Measurements from ENCODE around the gene PACSIN1. TPM values are rescaled to one million over a fixed set of nuclear protein-coding genes. Genes with fewer than 3 reads are reported as not detected.

Gene PACSIN1
- total RNA-seq, 2 donors from 2014 or later: 0.97 TPM; not detected in 1

- peak; percentile 91 to 95 for DNase-seq (ENCODE audit: low spot score in 2 of 2)
Observed at GRCh38 chr6:34526992-34527728, 61.3 kb downstream of the PACSIN1 start.

GRCh38 chr6:34527751-34528670 is 62.1 kb downstream of the PACSIN1 start:
- ATAC-seq (no peak), DNase-seq (ENCODE audit: low spot score in 2 of 2) (no peak)
- no peak overlapping the region for H3K27ac Mint-ChIP-seq
- H3K9me3 Mint-ChIP-seq: no peaks in the 10 kb centered on the region
- no peaks in the 10 kb centered on the region for H3K36me3 Mint-ChIP-seq

More at GRCh38 chr6:34526992-34527728, 61.3 kb downstream of the PACSIN1 start:
- peak; percentile 96 to 98 for ATAC-seq
- no peak overlapping the region for H3K27ac Mint-ChIP-seq
- no peaks in the 10 kb centered on the region for H3K36me3 Mint-ChIP-seq
- H3K9me3 Mint-ChIP-seq: no peaks in the 10 kb centered on the region

GRCh38 chr6:34528996-34529664 is 63.3 kb downstream of the PACSIN1 start:
- DNase-seq (ENCODE audit: low spot score in 2 of 2): no peak
- Mint-ChIP-seq H3K9me3 (no peaks in the 10 kb centered on the region), H3K36me3 (no peaks in the 10 kb centered on the region), H3K27ac (peak overlapping the region in 1 of 2 donors; percentile 22)
- no peak for ATAC-seq

GRCh38 chr6:34529665-34530327 is 63.9 kb downstream of the PACSIN1 start:
- Mint-ChIP-seq H3K27ac (no peak overlapping the region), H3K9me3 (no peaks in the 10 kb centered on the region), H3K36me3 (no peaks in the 10 kb centered on the region)
- DNase-seq (ENCODE audit: low spot score in 2 of 2): no peak
- ATAC-seq: no peak

GRCh38 chr6:34530753-34531365 is 65.0 kb downstream of the PACSIN1 start:
- Mint-ChIP-seq H3K27ac (no peak overlapping the region), H3K36me3 (no peaks in the 10 kb centered on the region), H3K9me3 (no peaks in the 10 kb centered on the region)
- DNase-seq (ENCODE audit: low spot score in 2 of 2) (no peak), ATAC-seq (no peak)

GRCh38 chr6:34531580-34532201 is 65.8 kb downstream of the PACSIN1 start:
- Mint-ChIP-seq H3K27ac (no peak overlapping the region), H3K9me3 (no peaks in the 10 kb centered on the region), H3K36me3 (no peaks in the 10 kb centered on the region)
- ATAC-seq: peak in 1 of 2 donors; percentile 60
- DNase-seq (ENCODE audit: low spot score in 2 of 2): peak in 1 of 2 donors; percentile 26

- no peak for DNase-seq (ENCODE audit: low spot score in 2 of 2)
- no peak for ATAC-seq
- Mint-ChIP-seq H3K36me3 (no peaks in the 10 kb centered on the region), H3K9me3 (no peaks in the 10 kb centered on the region), H3K27ac (no peak overlapping the region)
Observed at GRCh38 chr6:34532230-34532629, 66.4 kb downstream of the PACSIN1 start.

GRCh38 chr6:34534146-34534545 is 68.3 kb downstream of the PACSIN1 start:
- Mint-ChIP-seq H3K36me3 (no peaks in the 10 kb centered on the region), H3K27ac (no peak overlapping the region), H3K9me3 (no peaks in the 10 kb centered on the region)
- no peak for ATAC-seq
- DNase-seq (ENCODE audit: low spot score in 2 of 2): no peak

GRCh38 chr6:34534656-34535055 is 68.8 kb downstream of the PACSIN1 start:
- ATAC-seq (no peak), DNase-seq (ENCODE audit: low spot score in 2 of 2) (no peak)
- no peaks in the 10 kb centered on the region for H3K9me3 Mint-ChIP-seq
- H3K36me3 Mint-ChIP-seq: no peaks in the 10 kb centered on the region
- no peak overlapping the region for H3K27ac Mint-ChIP-seq

- no peak overlapping the region for H3K27ac Mint-ChIP-seq
Observed at GRCh38 chr6:34535199-34535598, 69.3 kb downstream of the PACSIN1 start.

GRCh38 chr6:34535646-34536045 is 69.8 kb downstream of the PACSIN1 start:
- no peak overlapping the region for H3K27ac Mint-ChIP-seq
- no peaks in the 10 kb centered on the region for H3K9me3 Mint-ChIP-seq
- no peak for DNase-seq (ENCODE audit: low spot score in 2 of 2)
- H3K36me3 Mint-ChIP-seq: no peaks in the 10 kb centered on the region
- ATAC-seq: no peak

More at GRCh38 chr6:34535199-34535598, 69.3 kb downstream of the PACSIN1 start:
- no peak for DNase-seq (ENCODE audit: low spot score in 2 of 2)
- ATAC-seq: no peak
- Mint-ChIP-seq H3K9me3 (no peaks in the 10 kb centered on the region), H3K36me3 (no peaks in the 10 kb centered on the region)

GRCh38 chr6:34536251-34536958 is 70.5 kb downstream of the PACSIN1 start:
- Mint-ChIP-seq H3K27ac (no peak overlapping the region), H3K9me3 (no peaks in the 10 kb centered on the region), H3K36me3 (no peaks in the 10 kb centered on the region)
- no peak for DNase-seq (ENCODE audit: low spot score in 2 of 2)
- ATAC-seq: no peak

- no peak for ATAC-seq
Observed at GRCh38 chr6:34536959-34537848, 71.3 kb downstream of the PACSIN1 start.

GRCh38 chr6:34537922-34538550 is 72.2 kb downstream of the PACSIN1 start:
- Mint-ChIP-seq H3K36me3 (no peaks in the 10 kb centered on the region), H3K27ac (no peak overlapping the region), H3K9me3 (no peaks in the 10 kb centered on the region)
- DNase-seq (ENCODE audit: low spot score in 2 of 2): no peak
- no peak for ATAC-seq

More at GRCh38 chr6:34536959-34537848, 71.3 kb downstream of the PACSIN1 start:
- DNase-seq (ENCODE audit: low spot score in 2 of 2): no peak
- Mint-ChIP-seq H3K27ac (no peak overlapping the region), H3K36me3 (no peaks in the 10 kb centered on the region), H3K9me3 (no peaks in the 10 kb centered on the region)

Data from activated naive CD4-positive, alpha-beta T cell treated with anti-CD3 and anti-CD28 coated beads, Interleukin-2, amount 50 U/mL, for 72 hours (primary cell).